Large intestine (tissue), 3 donors: Measurements from ENCODE around the gene CAMKMT. TPM values are rescaled to one million over a fixed set of nuclear protein-coding genes. Genes with fewer than 3 reads are reported as not detected.

ENCODE experiments used
- DNase-seq, 2 donors: peaks; one replicate each; pipeline versions ENCODE4 v3.0.0 to v3.0.0-alpha.2; 2013
- H3K27ac ChIP-seq: one replicate; pipeline ENCODE4 v1.5.1; 2013; ENCODE audit warnings: low read length
- H3K27me3 ChIP-seq: 2 replicates; pipeline ENCODE4 v1.6.1; 2013; ENCODE audit warnings: low read length; ENCODE audit not compliant: control insufficient read depth, insufficient read depth
- H3K36me3 ChIP-seq: 2 replicates; pipeline ENCODE4 v1.6.1; 2013; ENCODE audit warnings: low read length; ENCODE audit not compliant: control insufficient read depth, insufficient read depth
- H3K4me1 ChIP-seq: one replicate; pipeline ENCODE4 v1.6.1; 2013; ENCODE audit warnings: low read length; ENCODE audit not compliant: control insufficient read depth, insufficient read depth
- H3K4me3 ChIP-seq: one replicate; pipeline ENCODE4 v1.5.1; 2013; ENCODE audit warnings: low read length
- H3K9me3 ChIP-seq: one replicate; pipeline ENCODE4 v1.6.1; 2013; ENCODE audit warnings: mild to moderate bottlenecking, low read depth, low read length, moderate library complexity; ENCODE audit not compliant: control insufficient read depth
- WGBS: methylation state at CpG from one replicate; pipeline ENCODE4 v1.1.5; 2013; ENCODE audit warnings: low lambda C conversion rate; ENCODE audit not compliant: insufficient coverage; 5-methylcytosine and 5-hydroxymethylcytosine counted together
- polyA plus RNA-seq: library from polyadenylated mRNA; unstranded; fragments of 120-200 nt; gene quantifications from one replicate; pipeline ENCODE4 v1.2.1, GENCODE V29; 2013

CAMKMT gene
- polyA plus RNA-seq, 1 donor: 9.2 TPM

DNA sequence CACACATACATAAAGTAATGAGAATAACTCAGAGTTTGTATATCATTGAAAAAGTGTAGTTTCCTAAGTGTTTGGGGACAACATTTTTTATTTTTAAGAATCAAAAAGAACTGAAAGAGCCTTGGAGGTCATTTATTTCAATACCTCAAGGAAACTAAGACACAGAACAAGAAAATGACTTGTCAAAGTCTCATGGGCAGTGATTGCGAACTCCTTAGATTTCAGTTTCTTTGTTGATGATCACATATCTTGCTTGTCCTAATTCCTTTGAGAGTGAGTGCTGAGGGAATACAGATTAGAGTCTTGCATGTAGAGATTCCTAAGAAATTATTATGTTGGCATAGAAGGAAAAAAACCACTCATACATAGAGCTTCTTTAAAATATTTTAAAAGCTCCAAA is 243.8 kb downstream of the CAMKMT start:
- WGBS: no CpG with 5 or more reads among the region's 1 CpG
- H3K4me1 ChIP-seq: no peaks in the 10 kb centered on the region
- DNase-seq: no peak

DNA sequence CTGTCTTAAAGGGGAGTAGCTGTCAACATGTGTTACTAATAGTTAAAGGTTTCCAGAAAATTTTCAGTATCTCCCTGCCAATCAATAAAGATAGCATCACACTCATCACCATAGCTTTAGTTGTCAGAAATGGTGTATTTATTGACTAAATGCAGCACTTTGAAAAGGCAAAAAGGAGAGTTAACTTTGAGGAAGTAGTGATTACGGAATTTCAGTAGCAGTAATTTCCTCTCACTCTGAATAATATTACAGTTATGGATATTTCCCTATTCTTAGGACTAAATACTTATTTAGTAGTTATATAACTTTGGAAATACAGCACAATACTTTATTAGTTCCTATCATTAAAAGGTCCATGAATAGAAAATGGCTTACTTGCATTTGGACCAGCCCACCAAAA is 250.5 kb downstream of the CAMKMT start:
- H3K27me3 ChIP-seq: no peaks in the 10 kb centered on the region
- DNase-seq: no peak
- no peak overlapping the region for H3K4me3 ChIP-seq
- no peaks in the 10 kb centered on the region for H3K9me3 ChIP-seq
- no CpG with 5 or more reads among the region's 1 CpG for WGBS
- H3K36me3 ChIP-seq: no peaks in the 10 kb centered on the region
- no peaks in the 10 kb centered on the region for H3K4me1 ChIP-seq
- H3K27ac ChIP-seq: no peak overlapping the region

More for the DNA sequence above, 243.8 kb downstream of the CAMKMT start:
- no peak overlapping the region for H3K4me3 ChIP-seq
- H3K27me3 ChIP-seq: no peaks in the 10 kb centered on the region
- no peaks in the 10 kb centered on the region for H3K36me3 ChIP-seq
- no peak overlapping the region for H3K27ac ChIP-seq
- H3K9me3 ChIP-seq: no peaks in the 10 kb centered on the region

DNA sequence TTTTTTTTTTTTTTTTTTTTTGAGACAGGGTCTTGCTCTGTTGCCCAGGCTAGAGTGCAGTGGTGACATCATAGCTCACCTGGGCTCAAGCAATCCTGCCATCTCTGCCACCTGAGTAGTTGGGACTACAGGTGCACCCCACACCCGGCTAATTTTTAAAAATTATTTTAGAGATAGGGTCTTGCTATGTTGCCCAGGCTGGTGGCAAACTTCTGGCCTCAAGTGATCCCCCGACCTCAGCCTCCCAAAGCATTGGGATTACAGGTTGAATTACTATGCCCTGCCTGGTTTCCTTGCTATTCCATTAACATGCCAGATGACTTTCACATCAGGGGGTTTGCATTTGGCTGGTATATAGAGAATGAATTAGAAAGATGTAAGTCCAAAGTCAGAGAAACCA is 253.2 kb downstream of the CAMKMT start:
- H3K36me3 ChIP-seq: no peaks in the 10 kb centered on the region
- H3K27me3 ChIP-seq: no peaks in the 10 kb centered on the region
- 100% methylated on average over 1 of the region's 2 CpGs for WGBS

DNA sequence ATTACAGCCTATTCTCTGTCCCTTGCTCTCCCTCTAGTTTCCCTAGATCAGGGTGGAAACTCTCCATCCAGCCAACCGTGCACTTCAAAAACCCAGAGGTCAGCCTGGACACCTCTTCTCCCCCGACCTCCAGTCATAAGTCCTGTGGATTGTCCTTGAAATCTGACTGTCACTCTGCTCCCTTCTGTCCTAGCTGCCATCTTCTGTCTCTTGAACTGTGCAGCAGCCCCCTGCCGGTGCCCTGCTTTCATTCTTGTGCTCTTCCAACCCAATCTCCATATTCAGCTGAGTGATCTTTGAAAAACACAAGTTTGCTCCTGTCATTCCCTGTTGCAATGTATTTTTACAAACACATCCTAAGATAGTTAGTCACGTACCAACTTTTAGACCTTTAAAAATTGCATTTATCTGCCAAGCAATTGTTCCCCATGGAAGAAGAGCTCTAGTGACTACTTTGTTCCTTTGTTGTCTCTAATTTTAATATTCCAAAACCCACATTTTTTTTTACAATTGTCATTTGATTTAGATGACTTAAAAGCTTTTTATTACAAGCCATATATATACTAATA is 254.3 kb downstream of the CAMKMT start:
- Histone ChIP-seq H3K9me3 (no peaks in the 10 kb centered on the region), H3K27ac (no peak overlapping the region), H3K4me1 (no peaks in the 10 kb centered on the region), H3K27me3 (no peaks in the 10 kb centered on the region), H3K4me3 (no peak overlapping the region), H3K36me3 (no peaks in the 10 kb centered on the region)
- no peak for DNase-seq
- 83% methylated on average over 1 of the region's 4 CpGs for WGBS

More for the DNA sequence above, 253.2 kb downstream of the CAMKMT start:
- H3K4me1 ChIP-seq: no peaks in the 10 kb centered on the region
- H3K4me3 ChIP-seq: no peak overlapping the region
- H3K27ac ChIP-seq: no peak overlapping the region
- no peak for DNase-seq
- H3K9me3 ChIP-seq: no peaks in the 10 kb centered on the region

DNA sequence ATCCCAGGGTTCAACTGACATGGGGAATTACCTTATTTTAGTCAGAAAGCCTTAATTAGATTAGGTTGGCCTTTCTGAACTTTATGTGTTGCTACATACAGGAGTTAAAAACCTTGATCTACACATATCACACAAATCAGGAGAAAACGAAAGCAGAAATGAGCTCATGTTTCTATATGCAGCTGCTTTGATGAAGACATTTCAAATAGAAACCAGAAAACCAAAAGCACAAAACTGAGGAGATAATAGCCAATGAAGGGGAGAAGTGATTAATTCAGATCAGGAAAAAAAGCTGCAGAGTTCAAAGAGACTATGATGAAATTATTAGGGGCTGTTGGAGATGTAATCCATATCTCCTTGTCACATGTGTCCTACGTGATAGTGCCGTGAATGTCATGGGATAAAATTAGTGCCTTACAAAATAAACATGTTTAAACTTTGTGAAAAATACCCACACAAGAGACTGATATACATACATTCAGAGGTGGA is 255.0 kb downstream of the CAMKMT start:
- no peak overlapping the region for H3K27ac ChIP-seq
- no CpG with 5 or more reads among the region's 3 CpGs for WGBS
- no peaks in the 10 kb centered on the region for H3K9me3 ChIP-seq
- H3K27me3 ChIP-seq: no peaks in the 10 kb centered on the region
- DNase-seq: peak; percentile 3 to 39
- no peaks in the 10 kb centered on the region for H3K4me1 ChIP-seq
- H3K36me3 ChIP-seq: no peaks in the 10 kb centered on the region
- no peak overlapping the region for H3K4me3 ChIP-seq

DNA sequence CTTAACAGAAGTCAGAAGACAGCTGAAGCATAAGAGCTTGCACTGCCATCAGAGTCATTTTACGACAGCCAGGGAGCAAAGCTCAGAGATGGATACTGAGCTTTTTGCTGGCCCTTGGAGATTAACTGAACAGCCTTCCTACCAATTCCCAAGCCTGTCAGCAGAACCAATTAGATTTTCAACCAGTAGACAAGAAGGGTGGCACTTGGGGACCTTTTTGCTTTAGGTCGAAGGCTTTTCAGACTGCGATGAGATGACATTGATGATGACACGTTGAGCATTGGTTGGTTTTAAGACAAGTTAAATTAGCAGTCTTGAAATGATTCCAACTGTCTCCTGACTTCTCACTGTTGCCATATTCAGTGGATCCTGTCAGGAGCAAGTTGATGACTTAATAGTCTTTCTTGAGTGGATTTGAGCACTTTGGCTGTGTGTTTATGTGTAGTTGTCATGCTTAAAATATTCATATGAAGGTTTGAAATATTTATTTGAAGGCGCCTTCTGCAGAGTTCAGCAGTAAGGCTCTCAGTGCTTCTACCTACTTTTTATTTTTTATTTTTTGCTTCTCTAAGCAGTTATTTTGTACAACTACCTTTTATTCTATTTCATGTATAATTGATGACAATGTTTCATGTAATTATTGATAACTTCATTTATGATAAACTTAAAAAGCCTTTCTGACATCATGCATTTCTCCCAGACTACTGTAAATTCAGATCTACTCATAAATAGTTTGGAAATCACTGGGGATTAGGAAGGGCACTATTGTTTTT is 256.7 kb downstream of the CAMKMT start:
- H3K27me3 ChIP-seq: no peaks in the 10 kb centered on the region
- no peaks in the 10 kb centered on the region for H3K9me3 ChIP-seq
- peak; percentile 4 to 47 for DNase-seq
- H3K4me3 ChIP-seq: no peak overlapping the region
- H3K27ac ChIP-seq: no peak overlapping the region
- no peaks in the 10 kb centered on the region for H3K4me1 ChIP-seq
- no peaks in the 10 kb centered on the region for H3K36me3 ChIP-seq
- WGBS: 100% methylated on average over 2 of the region's 5 CpGs

DNA sequence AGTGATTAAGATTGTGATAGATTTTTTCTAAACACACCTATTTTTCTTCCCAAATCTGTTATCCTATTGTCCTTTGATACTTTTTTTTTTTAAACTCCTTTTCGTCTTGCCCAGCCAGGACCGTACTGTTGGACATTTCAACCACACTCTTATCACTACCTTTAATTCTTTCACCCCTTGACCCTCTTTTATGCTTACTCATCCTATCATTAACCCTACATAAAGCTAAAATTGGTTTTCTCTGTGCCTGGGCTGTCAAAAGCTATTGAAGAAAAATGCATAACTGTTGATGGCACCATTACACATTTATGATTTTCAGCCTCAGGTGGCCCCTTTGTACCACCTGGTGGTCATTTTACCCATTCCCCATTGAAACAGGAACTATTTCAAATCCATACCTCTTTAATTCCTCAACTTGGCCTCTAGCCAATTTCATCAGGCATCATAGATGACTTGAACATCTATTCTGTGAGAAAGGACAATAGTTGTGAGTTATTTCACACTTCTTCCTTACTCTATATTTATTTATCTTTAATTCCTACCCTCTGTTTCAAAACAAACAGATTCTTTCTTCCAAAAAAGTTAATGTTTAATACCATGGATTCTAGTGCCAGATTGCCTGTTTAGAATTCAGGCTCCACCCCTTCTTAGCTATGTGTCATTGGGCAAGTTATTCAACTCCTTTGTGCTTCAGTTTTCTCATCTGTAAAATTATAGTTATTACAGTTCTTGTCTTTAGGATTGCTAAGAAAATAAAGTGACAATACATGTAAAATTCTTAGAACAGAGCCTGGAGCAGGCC is 258.6 kb downstream of the CAMKMT start:
- Histone ChIP-seq H3K27ac (no peak overlapping the region), H3K4me1 (no peaks in the 10 kb centered on the region), H3K4me3 (no peak overlapping the region), H3K9me3 (no peaks in the 10 kb centered on the region), H3K27me3 (no peaks in the 10 kb centered on the region), H3K36me3 (no peaks in the 10 kb centered on the region)
- WGBS: 100% methylated on average over 2 of the region's 2 CpGs
- no peak for DNase-seq

DNA sequence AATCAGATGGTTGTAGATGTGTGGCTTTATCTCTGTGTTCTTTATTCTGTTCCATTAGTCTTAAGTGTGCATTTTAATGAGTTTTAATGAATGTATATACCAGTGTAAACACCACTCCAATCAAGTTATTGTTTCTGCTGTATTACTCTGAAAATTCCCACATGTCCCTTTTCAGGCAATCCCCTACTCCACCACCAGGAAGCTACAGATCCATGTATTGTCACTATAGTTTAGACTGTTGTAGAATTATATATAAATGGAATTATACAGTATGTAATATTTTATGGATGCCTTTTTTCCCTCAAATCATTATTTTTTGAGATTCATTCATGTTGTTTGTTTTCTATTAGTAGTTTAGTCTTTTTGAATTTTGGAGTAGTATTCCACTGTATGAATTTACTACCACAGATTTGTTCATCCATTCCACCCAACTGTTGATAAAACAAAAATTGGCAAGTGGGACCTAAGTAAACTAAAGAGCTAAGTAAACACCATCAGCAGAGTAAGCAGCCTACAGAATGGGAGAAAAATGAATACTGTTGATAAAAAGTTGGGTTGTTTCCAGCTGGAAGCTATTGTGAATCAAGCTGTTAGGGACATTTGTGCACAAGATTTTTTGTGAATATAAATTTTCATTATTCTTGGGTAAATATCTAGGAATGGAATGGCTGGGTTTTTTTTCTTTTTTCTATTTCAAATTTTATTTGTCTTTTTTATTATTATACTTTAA is 262.0 kb downstream of the CAMKMT start:
- H3K4me3 ChIP-seq: no peak overlapping the region
- no peaks in the 10 kb centered on the region for H3K4me1 ChIP-seq
- no peak overlapping the region for H3K27ac ChIP-seq
- no peak for DNase-seq
- no peaks in the 10 kb centered on the region for H3K36me3 ChIP-seq
- no peaks in the 10 kb centered on the region for H3K27me3 ChIP-seq
- no peaks in the 10 kb centered on the region for H3K9me3 ChIP-seq

DNA sequence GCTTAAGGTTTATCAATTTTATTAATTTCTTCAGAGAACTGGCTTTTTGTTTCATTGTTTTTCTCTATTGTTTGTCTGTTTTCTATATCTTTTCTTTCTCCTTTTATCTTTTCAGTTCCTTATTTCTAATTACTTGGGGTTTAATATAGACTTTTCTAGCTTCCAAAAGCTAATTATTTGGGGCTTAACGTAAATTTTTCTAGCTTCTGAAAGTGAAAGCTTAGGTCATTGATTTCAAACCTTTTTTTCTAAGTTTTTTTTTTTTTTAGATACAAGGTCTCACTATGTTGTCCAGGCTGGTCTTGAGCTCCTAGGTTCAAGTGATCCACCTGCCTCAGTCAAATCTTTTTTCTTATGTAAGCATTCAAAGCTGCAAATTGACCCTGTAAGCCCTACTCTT is 266.6 kb downstream of the CAMKMT start:
- no peak for DNase-seq
- no CpG with 5 or more reads among the region's 1 CpG for WGBS

More for the DNA sequence above, 266.6 kb downstream of the CAMKMT start:
- no peak overlapping the region for H3K27ac ChIP-seq
- H3K36me3 ChIP-seq: no peaks in the 10 kb centered on the region
- H3K4me3 ChIP-seq: no peak overlapping the region
- H3K27me3 ChIP-seq: no peaks in the 10 kb centered on the region
- peaks cover 2% of the 10 kb centered on the region for H3K9me3 ChIP-seq
- no peaks in the 10 kb centered on the region for H3K4me1 ChIP-seq
